Posterior cingulate gyrus (tissue), 11 donors: ENCODE results near the gene RFLNA.

Source experiments
- DNase-seq, 10 donors: peaks; one replicate each; pipeline versions ENCODE4 v3.0.0 to v3.0.0-alpha.2; 2020 to 2021; ENCODE audit warnings: mixed read lengths in 3 of 10
- intact Hi-C: fragments of 100-400 bp; cut with DNase I; formaldehyde crosslinking; loops from one replicate; pipeline ENCODE4 v1.15.1; 2023

The RFLNA gene

DNA sequence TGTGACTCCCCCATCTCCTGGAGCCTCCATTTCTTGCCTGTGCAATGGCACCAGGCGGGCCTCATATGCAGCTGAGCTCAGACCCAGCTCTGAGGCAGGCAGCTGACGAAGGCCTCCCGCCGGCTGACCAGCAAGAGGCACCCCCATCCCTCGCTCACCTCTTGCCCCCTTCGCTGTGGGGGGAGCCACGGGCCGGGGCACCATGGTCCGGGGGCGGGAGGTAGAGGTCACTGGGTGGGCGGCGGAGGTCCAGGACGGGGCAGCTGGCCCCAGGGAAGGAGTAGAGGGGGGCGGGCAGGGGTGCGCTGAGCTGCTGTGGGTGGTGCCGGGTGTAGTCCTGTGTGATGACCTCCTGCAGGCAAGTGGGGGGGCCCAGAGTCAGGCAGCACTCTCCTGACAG lies 39.4 kb downstream of the RFLNA start:
- no peak for DNase-seq
- intact Hi-C loops, result no loop called here

DNA sequence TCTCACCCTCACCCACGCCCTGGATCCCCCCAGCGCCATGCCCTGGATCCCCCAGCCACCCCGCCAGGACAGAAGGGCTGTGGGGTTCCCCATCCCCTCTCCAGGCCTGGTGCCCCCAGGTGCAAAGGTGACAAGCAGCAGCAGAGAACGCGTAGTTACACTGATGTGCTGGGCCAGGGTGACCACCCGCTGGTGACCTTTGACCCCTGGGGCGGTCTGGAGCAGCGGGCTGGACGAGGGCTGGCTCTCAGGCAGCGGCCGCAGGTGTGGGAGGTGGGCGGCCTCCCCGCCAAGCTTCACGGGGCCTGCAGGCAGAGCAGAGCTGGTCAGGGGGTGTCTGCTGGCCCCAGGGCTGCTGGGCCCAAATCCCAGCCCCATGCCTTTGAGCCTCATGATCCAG lies 40.1 kb downstream of the RFLNA start:
- DNase-seq, result no peak
- intact Hi-C loops, result no loop called here

DNA sequence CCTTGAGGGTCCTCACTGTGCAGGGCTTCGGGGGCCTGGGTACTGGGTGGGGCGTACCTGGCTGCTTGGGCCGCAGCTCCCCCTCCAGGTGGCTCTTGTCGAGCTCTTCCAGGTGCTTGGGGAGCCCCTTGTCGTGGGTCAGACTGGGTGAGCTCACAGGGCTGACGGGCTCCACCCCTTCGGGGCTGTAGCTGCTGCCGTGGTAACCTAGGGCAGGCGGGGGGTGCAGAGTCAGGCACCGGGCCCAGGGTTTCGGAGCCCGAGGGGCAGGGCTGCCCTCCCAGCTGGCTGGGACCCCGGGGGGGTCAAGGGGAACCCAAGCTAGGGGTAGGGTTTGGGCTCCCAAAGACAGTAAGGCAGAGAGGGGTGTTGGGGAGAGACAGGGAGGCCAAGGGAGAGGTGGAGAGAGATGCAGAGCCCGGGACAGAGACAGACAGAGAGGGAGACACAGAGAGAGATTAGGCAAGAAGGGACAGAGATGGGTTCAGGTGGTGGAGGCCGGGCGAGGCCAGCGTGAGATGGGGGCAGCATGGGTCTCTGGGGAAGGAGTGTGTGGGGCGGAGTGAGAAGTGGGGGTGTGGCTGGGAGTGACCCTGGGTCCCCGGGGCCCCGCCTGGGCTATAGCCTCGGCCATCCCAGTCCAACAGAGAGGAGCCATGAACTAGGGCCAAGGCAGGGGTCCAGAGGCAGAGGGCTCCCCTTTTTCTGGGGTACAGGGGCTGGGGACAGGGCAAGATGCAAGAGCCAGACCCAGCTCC lies 40.7 kb downstream of the RFLNA start:
- intact Hi-C loops, result no loop called here
- DNase-seq, result no peak

DNA sequence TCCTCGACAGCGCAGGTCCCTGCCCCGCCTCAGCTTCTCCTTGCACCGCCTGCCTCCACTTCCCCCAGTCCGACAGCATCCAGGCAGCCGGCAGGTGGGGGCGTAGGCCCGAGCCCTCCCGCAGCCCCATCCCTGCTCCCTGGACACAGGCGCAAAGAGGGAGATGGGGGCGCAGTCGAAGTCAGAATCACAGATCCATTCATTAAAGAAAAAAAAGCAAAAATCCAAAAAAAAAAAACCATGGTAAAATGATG lies 41.2 kb downstream of the RFLNA start:
- intact Hi-C loops, result no loop called here
- no peak for DNase-seq

GRCh38 chr12:124336742-124337520 lies 42.0 kb downstream of the RFLNA start:
- intact Hi-C loops, result no loop called here
- DNase-seq, result no peak

GRCh38 chr12:124337622-124338021 lies 42.7 kb downstream of the RFLNA start:
- peak in 4 of 10 donors; percentile 23 to 93 (median 76) for DNase-seq
- intact Hi-C loops, result no loop called here

GRCh38 chr12:124338448-124338847 lies 43.6 kb downstream of the RFLNA start:
- DNase-seq, result no peak
- intact Hi-C loops, result no loop called here

DNA sequence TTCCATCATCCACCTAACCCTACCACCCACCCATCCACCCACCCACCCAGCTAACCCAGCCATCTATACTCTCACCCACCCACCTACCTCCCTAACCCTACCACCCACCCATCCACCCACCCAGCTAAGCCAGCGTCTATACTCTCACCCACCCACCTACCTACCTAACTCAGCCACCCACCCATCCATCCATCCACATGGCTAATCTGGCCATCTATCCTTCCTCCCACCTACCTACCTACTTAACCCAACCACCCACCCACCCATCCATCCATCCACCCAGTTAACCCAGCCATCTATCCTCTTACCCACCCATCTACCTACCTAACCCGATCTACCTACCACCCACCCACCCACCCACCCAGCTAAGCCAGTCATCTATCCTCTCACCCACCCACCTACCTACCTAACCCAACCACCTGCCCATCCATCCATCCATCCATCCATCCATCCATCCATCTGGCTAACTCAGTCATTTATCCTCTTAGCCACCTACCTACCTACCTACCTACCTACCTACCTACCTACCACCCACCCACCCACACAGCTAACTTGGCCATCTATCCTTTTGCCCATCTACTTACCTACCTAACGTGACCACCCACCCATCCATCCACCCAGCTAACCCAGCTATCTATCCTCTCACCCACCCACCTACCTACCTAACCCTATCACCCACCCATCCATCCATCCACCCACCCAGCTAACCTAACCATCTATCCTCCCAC lies 44.1 kb downstream of the RFLNA start:
- DNase-seq, result no peak
- intact Hi-C loops, result no loop called here

DNA sequence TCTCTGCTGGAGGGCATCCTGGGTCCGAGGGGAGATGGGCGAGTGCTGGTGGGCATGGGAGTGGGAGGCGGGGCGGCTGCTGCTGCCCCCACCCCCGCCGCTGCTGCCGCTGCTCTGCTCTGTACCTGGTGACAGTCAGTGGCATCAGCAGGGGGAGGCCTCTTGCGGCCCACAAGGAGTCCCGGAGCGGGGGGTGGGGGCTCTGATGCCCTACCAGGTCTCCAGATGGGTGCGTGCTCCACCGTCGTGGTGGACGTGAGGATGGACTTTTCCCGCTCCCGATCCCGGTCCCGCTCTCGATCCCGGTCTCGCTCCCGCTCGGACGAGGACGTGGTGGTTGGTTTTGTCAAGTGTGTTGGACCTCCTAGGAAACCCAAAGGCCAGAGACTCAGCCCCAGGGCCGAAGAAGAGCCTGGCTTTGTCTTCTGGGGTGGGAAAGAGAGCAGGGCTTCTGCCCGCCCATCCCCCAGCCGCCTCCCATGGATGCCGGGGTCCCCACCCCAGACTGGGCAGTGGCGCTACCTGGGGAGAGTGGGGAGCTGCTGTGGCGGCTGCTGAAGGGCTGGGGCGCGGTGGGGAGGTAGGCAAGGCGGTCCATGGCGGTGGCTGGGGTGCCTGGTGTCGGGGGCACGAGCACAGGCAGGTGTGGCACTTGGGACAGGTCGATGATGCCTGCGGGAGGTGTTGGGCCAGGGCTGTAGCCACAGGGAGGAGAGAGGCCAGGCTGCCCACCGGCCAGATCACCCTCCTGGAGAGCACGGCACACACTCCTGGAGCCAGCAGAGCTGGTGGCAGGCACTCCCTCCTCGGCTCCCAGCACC lies 45.4 kb downstream of the RFLNA start:
- intact Hi-C loops, result loop anchor here (10.0 kb wide), 1 partner anchor 425 kb away; no protein-coding TSS in a partner anchor
- peak in 1 of 10 donors; percentile 64 for DNase-seq

- intact Hi-C loops, result loop anchor here (10.0 kb wide), 1 partner anchor 423 kb away; no protein-coding TSS in a partner anchor
- no peak for DNase-seq
These were observed 46.8 kb downstream of the RFLNA start for GRCh38 chr12:124341645-124342069.

DNA sequence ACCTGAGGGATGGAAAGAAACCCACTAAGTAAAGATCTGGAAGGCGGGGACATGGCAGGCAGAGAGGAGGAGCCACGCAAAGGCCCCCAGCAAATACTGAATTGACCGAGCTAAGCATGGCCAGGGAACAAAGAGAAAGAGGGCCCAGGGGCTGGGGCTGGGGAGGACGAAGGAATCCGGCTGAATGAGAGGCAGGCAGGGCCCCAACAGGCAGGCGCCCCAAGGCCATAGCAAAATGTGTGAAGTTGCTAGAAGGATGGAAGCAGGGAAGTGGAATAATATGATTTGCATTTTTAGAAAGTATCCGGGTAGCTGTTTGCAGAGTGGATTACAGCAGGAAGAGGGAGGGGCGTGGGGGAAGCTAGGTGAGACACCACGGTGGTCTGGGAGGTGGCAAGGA lies 49.1 kb downstream of the RFLNA start:
- DNase-seq, result no peak
- intact Hi-C loops, result loop anchor here (10.0 kb wide), 1 partner anchor 421 kb away; no protein-coding TSS in a partner anchor

- DNase-seq, result no peak
- intact Hi-C loops, result loop anchor here (10.0 kb wide), 1 partner anchor 420 kb away; no protein-coding TSS in a partner anchor
These were observed 49.6 kb downstream of the RFLNA start for GRCh38 chr12:124344526-124344925.

- DNase-seq, result no peak
- intact Hi-C loops, result loop anchor here (10.0 kb wide), 1 partner anchor 419 kb away; no protein-coding TSS in a partner anchor
These were observed 50.9 kb downstream of the RFLNA start for GRCh38 chr12:124345795-124346194.

- DNase-seq, result no peak
- intact Hi-C loops, result loop anchor here (10.0 kb wide), 1 partner anchor 418 kb away; no protein-coding TSS in a partner anchor
These were observed 51.7 kb downstream of the RFLNA start for GRCh38 chr12:124346425-124347168.

DNA sequence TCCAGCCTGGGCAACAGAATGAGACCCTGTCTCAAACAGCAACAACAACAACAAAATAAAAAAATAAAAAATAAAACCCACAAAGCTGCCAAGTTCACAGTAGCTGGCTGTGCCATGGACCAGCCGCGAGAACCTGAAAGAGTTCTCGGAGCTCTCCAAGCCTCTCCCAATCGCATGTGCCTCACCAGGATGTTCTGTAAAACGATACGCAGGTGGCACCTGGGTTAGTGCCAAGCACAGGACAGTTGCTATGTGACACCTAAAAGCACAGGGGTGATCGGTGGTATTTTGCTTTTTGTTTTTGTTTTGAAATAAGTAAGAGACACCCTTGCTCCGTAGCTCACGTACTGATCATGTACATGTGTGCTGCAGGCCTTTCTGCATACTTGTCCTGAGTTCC lies 52.4 kb downstream of the RFLNA start:
- no peak for DNase-seq
- intact Hi-C loops, result loop anchor here (10.0 kb wide), 1 partner anchor 417 kb away; no protein-coding TSS in a partner anchor

DNA sequence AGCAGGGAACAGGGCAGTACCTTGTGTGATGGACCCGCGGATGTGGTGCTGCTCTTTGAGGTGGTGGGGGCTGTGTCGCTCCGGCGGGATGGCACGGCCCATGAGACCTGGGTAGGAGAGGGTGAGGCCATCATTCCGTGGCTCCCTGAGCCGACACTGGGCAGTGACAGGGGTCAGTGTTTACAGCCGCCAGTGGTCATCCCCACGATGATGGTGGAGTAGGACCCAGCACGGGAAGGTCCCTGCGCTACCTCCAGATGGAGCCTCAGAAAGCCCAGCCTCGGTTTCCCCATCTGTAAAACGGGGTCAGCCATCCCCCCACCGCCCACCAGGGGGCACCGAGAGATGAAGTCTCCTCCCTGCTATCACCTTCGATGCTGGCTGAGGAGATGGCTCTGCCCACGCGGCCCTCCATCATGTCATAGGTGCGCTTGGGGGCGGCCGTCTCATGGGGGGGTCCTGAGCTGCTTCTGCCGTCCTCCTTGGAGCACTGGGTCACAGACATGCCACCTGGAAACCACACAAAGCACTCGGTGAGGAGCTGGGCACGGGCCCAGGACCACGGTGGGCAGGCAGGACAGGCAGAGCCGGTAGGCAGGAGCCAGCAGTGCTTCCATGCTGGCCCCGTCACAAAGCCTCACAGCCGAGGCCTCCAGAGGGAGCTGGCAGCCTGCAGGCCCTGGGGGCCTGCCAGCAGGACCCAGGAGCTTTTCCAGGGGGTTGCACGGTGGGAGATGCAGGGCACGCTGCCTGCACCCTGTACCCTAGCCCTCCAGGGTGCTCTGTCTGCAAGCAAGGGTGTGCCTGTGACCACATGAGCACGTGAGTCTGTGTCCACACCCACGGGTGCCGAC lies 53.1 kb downstream of the RFLNA start:
- DNase-seq, result no peak
- intact Hi-C loops, result loop anchor here (10.0 kb wide), 1 partner anchor 417 kb away; no protein-coding TSS in a partner anchor

GRCh38 chr12:124348659-124349380 lies 53.9 kb downstream of the RFLNA start:
- intact Hi-C loops, result loop anchor here (10.0 kb wide), 1 partner anchor 416 kb away; no protein-coding TSS in a partner anchor
- DNase-seq, result peak in 1 of 10 donors; percentile 51

DNA sequence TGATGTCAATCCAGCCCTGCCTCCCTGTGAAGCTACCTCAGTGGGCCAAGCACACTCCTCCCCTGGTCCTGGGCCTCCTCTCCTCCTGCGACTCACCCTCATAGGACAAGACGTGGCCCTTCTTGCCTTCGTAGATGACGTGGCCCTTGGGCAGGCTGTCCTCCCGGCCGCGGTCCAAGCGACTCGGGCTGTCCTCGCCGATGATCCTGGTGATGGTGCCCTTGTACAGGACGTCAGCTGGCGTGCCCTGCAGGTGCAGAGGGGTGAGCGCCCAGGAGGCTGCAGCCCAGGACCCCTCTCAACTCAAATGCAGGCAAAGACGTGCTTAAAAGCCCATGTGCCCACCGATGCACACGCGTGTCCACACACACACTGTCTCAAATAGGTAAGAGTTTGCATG lies 55.6 kb downstream of the RFLNA start:
- no peak for DNase-seq
- intact Hi-C loops, result no loop called here
